ENCODE results near the gene NDUFA11.
A peak's percentile ranks its signal among the peaks of the same experiment; 100 is the strongest.

The NDUFA11 gene

GRCh38 chr19:5900976-5901375 lies 2.6 kb downstream of the NDUFA11 start:
- H3K4me3 Mint-ChIP-seq: peak overlapping the region; percentile 4
- H3K27me3 Mint-ChIP-seq (ENCODE audit: low read depth, poor library complexity): no peaks in the 10 kb centered on the region
- no peak for DNase-seq
- H3K36me3 Mint-ChIP-seq (ENCODE audit: low read depth): peaks cover 14% of the 10 kb centered on the region
- peak overlapping the region; percentile 96 for H3K27ac Mint-ChIP-seq
- H3K9me3 Mint-ChIP-seq: no peaks in the 10 kb centered on the region
- no peak for TF ChIP-seq CTCF (IDR thresholded peaks at IDR 0.05)
- H3K4me1 Mint-ChIP-seq: peaks cover 15% of the 10 kb centered on the region

- no peak for DNase-seq
- Mint-ChIP-seq H3K4me3 (no peak overlapping the region), H3K27ac (peak overlapping the region; percentile 57), H3K27me3 (ENCODE audit: low read depth, poor library complexity) (no peaks in the 10 kb centered on the region), H3K4me1 (peaks cover 13% of the 10 kb centered on the region), H3K36me3 (ENCODE audit: low read depth) (peaks cover 14% of the 10 kb centered on the region), H3K9me3 (no peaks in the 10 kb centered on the region)
- TF ChIP-seq CTCF (IDR thresholded peaks at IDR 0.05): no peak
Measured at GRCh38 chr19:5899728-5900526, 3.7 kb downstream of the NDUFA11 start.

GRCh38 chr19:5897189-5897969 lies 6.2 kb downstream of the NDUFA11 start:
- Mint-ChIP-seq H3K4me3 (no peak overlapping the region), H3K9me3 (no peaks in the 10 kb centered on the region), H3K27ac (no peak overlapping the region), H3K27me3 (ENCODE audit: low read depth, poor library complexity) (no peaks in the 10 kb centered on the region), H3K4me1 (peaks cover 8% of the 10 kb centered on the region), H3K36me3 (ENCODE audit: low read depth) (peaks cover 14% of the 10 kb centered on the region)
- no peak for TF ChIP-seq CTCF (IDR thresholded peaks at IDR 0.05)
- DNase-seq: no peak

- no peak for DNase-seq
- Mint-ChIP-seq H3K4me1 (peaks cover 12% of the 10 kb centered on the region), H3K9me3 (no peaks in the 10 kb centered on the region), H3K36me3 (ENCODE audit: low read depth) (peaks cover 14% of the 10 kb centered on the region), H3K27ac (no peak overlapping the region), H3K27me3 (ENCODE audit: low read depth, poor library complexity) (no peaks in the 10 kb centered on the region), H3K4me3 (no peak overlapping the region)
- TF ChIP-seq CTCF (IDR thresholded peaks at IDR 0.05): no peak
Measured at GRCh38 chr19:5896365-5897076, 7.1 kb downstream of the NDUFA11 start.

- TF ChIP-seq CTCF (IDR thresholded peaks at IDR 0.05): no peak
- Mint-ChIP-seq H3K4me1 (peaks cover 6% of the 10 kb centered on the region), H3K27ac (peak overlapping the region; percentile 75), H3K27me3 (ENCODE audit: low read depth, poor library complexity) (no peaks in the 10 kb centered on the region), H3K9me3 (no peaks in the 10 kb centered on the region), H3K36me3 (ENCODE audit: low read depth) (peaks cover 8% of the 10 kb centered on the region), H3K4me3 (no peak overlapping the region)
- DNase-seq: no peak
Measured at GRCh38 chr19:5895890-5896289, 7.7 kb downstream of the NDUFA11 start.
